Measurements from ENCODE around the gene CHST12. TPM values are rescaled to one million over a fixed set of nuclear protein-coding genes. Genes with fewer than 3 reads are reported as not detected.

CHST12 gene
- total and polyA plus RNA-seq, 2 of the 4 experiments (the other 2 are of a cell fraction) = 3.8 to 27.0 TPM

- Histone ChIP-seq H3K23ac (ENCODE audit: low read depth, low read length) (no peak overlapping the region), H2BK5ac (ENCODE audit: low read depth, low read length, poor library complexity, severe bottlenecking) (no peak overlapping the region), H3K36me3 (ENCODE audit: control insufficient read depth, insufficient read depth, low read length) (peaks cover 27% of the 10 kb centered on the region), H4K5ac (ENCODE audit: low read depth, low read length) (no peak overlapping the region), H3K4me2 (ENCODE audit: low read depth, low read length) (no peak overlapping the region), H2AK9ac (replicated peaks; ENCODE audit: low read depth, low read length, poor library complexity) (no peak overlapping the region), H3K9me3 (ENCODE audit: control insufficient read depth, insufficient read depth, low read length) (peaks cover 7% of the 10 kb centered on the region), H3K4me3 (ENCODE audit: insufficient read depth, low read depth, low read length) (no peak overlapping the region), H3K9me1 (ENCODE audit: insufficient read depth, low read length) (0 out of 2 replicates have a peak, but pooled peaks cover 2% of the 10 kb centered on the region), H3K18ac (ENCODE audit: low read depth, low read length) (no peak overlapping the region), H3K27ac (ENCODE audit: insufficient read depth, low read length) (no peak overlapping the region), H4K20me1 (ENCODE audit: insufficient read depth, low read length) (peaks cover 6% of the 10 kb centered on the region; the same call in 1 of the 2 replicates), H3K4ac (ENCODE audit: low read depth, low read length) (no peak overlapping the region), H3K79me1 (ENCODE audit: low read depth in 1 of 2, low read length in 2 of 2) (peaks cover 0 to 4% of the 10 kb centered on the region in 2 experiments; a peak in 3 of 4 replicates), H2AK5ac (ENCODE audit: low read depth, low read length) (no peak overlapping the region), H2BK15ac (ENCODE audit: low read depth, low read length) (no peak overlapping the region), H3K4me1 (ENCODE audit: control insufficient read depth, insufficient read depth, low read length) (no peaks in the 10 kb centered on the region), H4K91ac (ENCODE audit: insufficient read depth, low read depth, low read length) (no peak overlapping the region), H3K27me3 (ENCODE audit: control insufficient read depth, insufficient read depth, low read length) (no peaks in the 10 kb centered on the region), H2BK120ac (ENCODE audit: low read depth, low read length) (no peak overlapping the region), H3K14ac (replicated peaks; ENCODE audit: low read depth, low read length) (no peak overlapping the region), H3K9ac (ENCODE audit: low read depth, low read length) (no peak overlapping the region), H3K56ac (ENCODE audit: extremely low read depth, insufficient read depth, low read length) (no peak overlapping the region), H4K8ac (ENCODE audit: low read depth in 2 of 2, low read length in 2 of 2) (no peak overlapping the region), H2AFZ (replicated peaks; ENCODE audit: low read length, poor library complexity) (no peak overlapping the region), H2BK20ac (ENCODE audit: low read depth, low read length) (no peak overlapping the region)
- TF ChIP-seq MAZ (IDR thresholded peaks at IDR 0.05; ENCODE audit: borderline replicate concordance, low read depth, low read length) (no peak), CTCF (conservative IDR thresholded peaks at IDR 0.05; ENCODE audit: low read depth, low read length) (peak; percentile 18; the same call in 1 of the 2 replicates), RAD21 (IDR thresholded peaks at IDR 0.05; ENCODE audit: low read length) (peak; percentile 24; the same call in 1 of the 2 replicates)
- DNase-seq = no peak
- BruUV-seq (replicated peaks) = no TSS peak
- WGBS, 2 experiments (ENCODE audit: extremely low coverage in 2 of 2, insufficient read length in 1 of 2) = no CpG with 5 or more reads among the region's 3 CpGs
- no peak for ATAC-seq (ENCODE audit: low read depth)
- ChIA-PET POLR2A (ENCODE audit: unreplicated experiment) (no interaction called here), CTCF (interaction anchor here (0.6 kb wide), 1 partner anchor 39 kb away, joined by 3 read pairs; no protein-coding TSS in a partner anchor)
- intact Hi-C loops (cut with micrococcal nuclease) (no loop called here), dilution Hi-C loops (cut with HindIII; ENCODE audit: low sequenced_read_pairs, unreplicated experiment) (no loop called here), in situ Hi-C loops (cut with MboI; ENCODE audit: low sequenced_read_pairs) (no loop called here)
Observed at GRCh38 chr7:2431260-2431867, 28.0 kb downstream of the CHST12 start.

Measured in IMR-90 (cell line).